T-cell (primary cell): ENCODE data around the gene NCBP2L. TPM values are rescaled to one million over a fixed set of nuclear protein-coding genes. Genes with fewer than 3 reads are reported as not detected.

Source experiments
- ATAC-seq, 4 experiments: fragments of 200-7000 bp in 3 of 4; fragments of 150-1000 bp in 1 of 4; cut with Tn5 transposase; replicated peaks in 1 of 4; 1 replicate in 3 of 4; 2 replicates in 1 of 4; pipeline ENCODE4 v1.10.0; 2021; ENCODE audit warnings: moderate library complexity in 3 of 4, mild to moderate bottlenecking in 2 of 4, moderate number of reproducible peaks in 1 of 4
- CTCF ChIA-PET, 2 donors: fragments of 300-600 bp; sonication (Branson Sonifier 250); formaldehyde crosslinking; loops; one replicate each; lab custom pipeline; 2022; ENCODE audit warnings: antibody characterized with exemption in 2 of 2; lab: Charles Lee
- POLR2A ChIA-PET, 2 donors: fragments of 300-600 bp; sonication (Branson Sonifier 250); formaldehyde crosslinking; loops; one replicate each; lab custom pipeline; 2022; ENCODE audit warnings: antibody characterized with exemption in 2 of 2; lab: Charles Lee
- DNase-seq, 35 experiments: peaks; one replicate each; pipeline versions ENCODE4 v3.0.0 to v3.0.0-alpha.2; 2013 to 2023
- H3K27ac ChIP-seq: one replicate; pipeline ENCODE4 v1.5.1; 2013; ENCODE audit warnings: low read length
- H3K27me3 ChIP-seq, 2 experiments: replicated peaks in 1 of 2; 1 replicate in 1 of 2; 2 replicates in 1 of 2; pipeline versions ENCODE4 v1.6.1 to v1.7.0; 2013; ENCODE audit warnings: low read length in 1 of 2, mixed read lengths in 1 of 2; ENCODE audit not compliant: control insufficient read depth in 2 of 2, insufficient read depth in 2 of 2; ENCODE audit errors: extremely low read depth in 1 of 2
- H3K36me3 ChIP-seq, 2 donors: 1 replicate in 1 of 2; 2 replicates in 1 of 2; pipeline versions ENCODE4 v1.6.1 to v1.7.0; 2013; ENCODE audit warnings: low read length in 1 of 2; ENCODE audit not compliant: control insufficient read depth in 2 of 2, insufficient read depth in 1 of 2; ENCODE audit errors: extremely low read depth in 1 of 2
- H3K4me1 ChIP-seq, 2 experiments: 1 replicate in 1 of 2; 2 replicates in 1 of 2; pipeline versions ENCODE4 v1.6.1 to v1.7.0; 2013; ENCODE audit warnings: low read length in 2 of 2, mixed read lengths in 1 of 2; ENCODE audit not compliant: insufficient read depth in 2 of 2, control insufficient read depth in 1 of 2; ENCODE audit errors: extremely low read depth in 1 of 2
- H3K4me3 ChIP-seq, 2 donors: 1 replicate in 1 of 2; 2 replicates in 1 of 2; pipeline versions ENCODE4 v1.5.1 to v1.7.0; 2013; ENCODE audit warnings: mild to moderate bottlenecking in 2 of 2, low read length in 1 of 2, moderate library complexity in 1 of 2; ENCODE audit not compliant: control insufficient read depth in 1 of 2; ENCODE audit errors: extremely low read depth in 1 of 2
- H3K9me3 ChIP-seq: 2 replicates; pipeline ENCODE4 v1.7.0; 2013
- H3K27ac Mint-ChIP-seq, 2 donors: one replicate each; pipeline ENCODE4 v1.8.0; 2020 to 2021; ENCODE audit warnings: mild to moderate bottlenecking in 2 of 2, mixed read lengths in 2 of 2
- H3K27me3 Mint-ChIP-seq, 2 donors: one replicate each; pipeline ENCODE4 v1.8.0; 2021 to 2022; ENCODE audit warnings: mixed read lengths in 2 of 2
- H3K36me3 Mint-ChIP-seq: one replicate; pipeline ENCODE4 v1.8.0; 2021; ENCODE audit warnings: mixed read lengths
- H3K4me1 Mint-ChIP-seq, 3 donors: one replicate each; pipeline ENCODE4 v1.8.0; 2020 to 2022; ENCODE audit warnings: mixed read lengths in 3 of 3, mild to moderate bottlenecking in 1 of 3
- H3K4me3 Mint-ChIP-seq, 3 donors: one replicate each; pipeline ENCODE4 v1.8.0; 2020 to 2022; ENCODE audit warnings: mild to moderate bottlenecking in 3 of 3, mixed read lengths in 3 of 3, moderate library complexity in 3 of 3
- H3K9me3 Mint-ChIP-seq, 3 donors: one replicate each; pipeline ENCODE4 v1.8.0; 2020 to 2022; ENCODE audit warnings: mixed read lengths in 3 of 3
- WGBS: methylation state at CpG from one replicate; pipeline ENCODE4 v1.1.5; 2013; ENCODE audit warnings: missing lambda C conversion rate; ENCODE audit not compliant: insufficient coverage; 5-methylcytosine and 5-hydroxymethylcytosine counted together
- total RNA-seq, 35 experiments: library from RNA in 6 of 35; stranded (reverse) in 6 of 35; fragments of 120-200 nt in 1 of 35; gene quantifications; one replicate each; pipeline versions ENCODE4 v1.2.1 to v1.2.4 and lab custom pipeline; 2013 to 2026

The NCBP2L gene
- total RNA-seq, 5 donors from 2014 or later (not counting 1 experiment from before 2014, with no cell fraction given), result not detected

- H3K9me3 Mint-ChIP-seq, result no peaks in the 10 kb centered on the region
- WGBS, result no CpG with 5 or more reads among the region's 3 CpGs
- POLR2A ChIA-PET, result no interaction called here
- H3K27me3 ChIP-seq, result no peaks in the 10 kb centered on the region
- peak overlapping the region; percentile 96 to 98 for H3K27ac Mint-ChIP-seq
- no peaks in the 10 kb centered on the region for H3K9me3 ChIP-seq
- CTCF ChIA-PET, result interaction anchor here (0.7 to 1.1 kb wide), 3 partner anchors 20 to 85 kb away, joined by 3 read pairs; partner anchors contain the start of gene NCBP2L (in 1 of the 2)
- peaks cover 12 to 57% of the 10 kb centered on the region in 2 experiments for H3K4me1 ChIP-seq
- no peaks in the 10 kb centered on the region for H3K36me3 Mint-ChIP-seq
- H3K4me3 Mint-ChIP-seq, result peak overlapping the region in 1 of 3 donors; percentile 91
- ATAC-seq, result no peak
- no peaks in the 10 kb centered on the region for H3K36me3 ChIP-seq
- DNase-seq, result no peak
- no peak overlapping the region for H3K4me3 ChIP-seq
- H3K27ac ChIP-seq, result peak overlapping the region; percentile 84
- peaks cover 39 to 50% (median 44%) of the 10 kb centered on the region in 3 donors for H3K4me1 Mint-ChIP-seq
- peaks cover 4 to 14% of the 10 kb centered on the region in 2 donors for H3K27me3 Mint-ChIP-seq
Measured at GRCh38 chrX:107739541-107739940, 38.0 kb upstream of the NCBP2L start.

- H3K4me3 ChIP-seq, result peak overlapping the region; percentile 21 to 25
- peaks cover 4 to 11% of the 10 kb centered on the region in 2 donors for H3K27me3 Mint-ChIP-seq
- H3K27ac Mint-ChIP-seq, result peak overlapping the region; percentile 96 to 98
- peak in 3 of 35 experiments; percentile 1 to 3 (median 1) for DNase-seq
- no CpG with 5 or more reads among the region's 7 CpGs for WGBS
- peak overlapping the region; percentile 84 for H3K27ac ChIP-seq
- peaks cover 12 to 57% of the 10 kb centered on the region in 2 experiments for H3K4me1 ChIP-seq
- no peaks in the 10 kb centered on the region for H3K36me3 Mint-ChIP-seq
- H3K4me3 Mint-ChIP-seq, result peak overlapping the region; percentile 71 to 91 (median 77)
- POLR2A ChIA-PET, result interaction anchor here (0.7 to 2.4 kb wide), 15 partner anchors 16 to 113 kb away, joined by 3 to 18 read pairs (median 4); partner anchors contain the start of genes TSC22D3 (in 2 of the 2), MID2 (in 1 of the 2) and PRPS1 (in 1 of the 2)
- CTCF ChIA-PET, result interaction anchor here (0.8 to 2.4 kb wide), 9 partner anchors 22 to 113 kb away, joined by 3 to 16 read pairs (median 7); partner anchors contain the start of genes NCBP2L (in 1 of the 2), PRPS1 (in 1 of the 2) and TSC22D3 (in 1 of the 2)
- H3K9me3 Mint-ChIP-seq, result no peaks in the 10 kb centered on the region
- peak in 3 of 4 experiments; percentile 8 to 19 (median 9) for ATAC-seq
- no peaks in the 10 kb centered on the region for H3K27me3 ChIP-seq
- peaks cover 42 to 51% (median 46%) of the 10 kb centered on the region in 3 donors for H3K4me1 Mint-ChIP-seq
- no peaks in the 10 kb centered on the region for H3K9me3 ChIP-seq
- no peaks in the 10 kb centered on the region for H3K36me3 ChIP-seq
Measured at GRCh38 chrX:107741404-107741790, 36.1 kb upstream of the NCBP2L start.

- ChIA-PET CTCF (interaction anchor here in 1 of 2 donors (1.1 to 2.4 kb wide), 3 partner anchors 64 to 114 kb away, joined by 3 to 16 read pairs (median 8); partner anchors contain the start of gene PRPS1), POLR2A (interaction anchor here (1.0 to 1.4 kb wide), 3 partner anchors 25 to 83 kb away, joined by 4 to 6 read pairs (median 4); partner anchors contain the start of gene MID2 (in 1 of the 2))
- Mint-ChIP-seq H3K36me3 (no peaks in the 10 kb centered on the region), H3K27me3 (peaks cover 4 to 8% of the 10 kb centered on the region in 2 donors), H3K4me3 (peak overlapping the region; percentile 71 to 91 (median 77)), H3K27ac (peak overlapping the region; percentile 96 to 98), H3K9me3 (no peaks in the 10 kb centered on the region), H3K4me1 (peaks cover 42 to 51% (median 46%) of the 10 kb centered on the region in 3 donors)
- H3K27me3 ChIP-seq, result no peaks in the 10 kb centered on the region
- 53% methylated on average over 4 of the region's 23 CpGs for WGBS
- H3K4me3 ChIP-seq, result peak overlapping the region; percentile 23 to 36
- H3K36me3 ChIP-seq, result no peaks in the 10 kb centered on the region
- peak overlapping the region; percentile 84 for H3K27ac ChIP-seq
- DNase-seq, result peak in 1 of 35 experiments; percentile 0
- no peak for ATAC-seq
- H3K4me1 ChIP-seq, result peaks cover 12 to 57% of the 10 kb centered on the region in 2 experiments
- no peaks in the 10 kb centered on the region for H3K9me3 ChIP-seq
Measured at GRCh38 chrX:107742700-107743191, 34.8 kb upstream of the NCBP2L start.

- no peak for DNase-seq
- Mint-ChIP-seq H3K27me3 (peaks cover 4 to 8% of the 10 kb centered on the region in 2 donors), H3K27ac (peak overlapping the region in 1 of 2 donors; percentile 73), H3K4me1 (peaks cover 41 to 47% (median 44%) of the 10 kb centered on the region in 3 donors), H3K9me3 (no peaks in the 10 kb centered on the region), H3K4me3 (no peak overlapping the region), H3K36me3 (no peaks in the 10 kb centered on the region)
- ChIA-PET POLR2A (interaction anchor here in 1 of 2 donors (0.7 to 1.0 kb wide), 2 partner anchors 27 to 81 kb away, joined by 4 to 6 read pairs; no protein-coding TSS in a partner anchor), CTCF (interaction anchor here in 1 of 2 donors (0.5 to 1.0 kb wide), 4 partner anchors 25 to 84 kb away, joined by 3 read pairs; no protein-coding TSS in a partner anchor)
- Histone ChIP-seq H3K4me1 (peaks cover 12 to 49% of the 10 kb centered on the region in 2 experiments), H3K4me3 (no peak overlapping the region), H3K9me3 (no peaks in the 10 kb centered on the region), H3K27me3 (no peaks in the 10 kb centered on the region), H3K36me3 (no peaks in the 10 kb centered on the region), H3K27ac (no peak overlapping the region)
- WGBS, result no CpG with 5 or more reads among the region's 7 CpGs
- ATAC-seq, result no peak
Measured at GRCh38 chrX:107743995-107744394, 33.5 kb upstream of the NCBP2L start.

- Histone ChIP-seq H3K27ac (no peak overlapping the region), H3K36me3 (no peaks in the 10 kb centered on the region), H3K4me3 (no peak overlapping the region), H3K4me1 (peaks cover 12 to 40% of the 10 kb centered on the region in 2 experiments), H3K9me3 (no peaks in the 10 kb centered on the region), H3K27me3 (no peaks in the 10 kb centered on the region)
- Mint-ChIP-seq H3K4me3 (no peak overlapping the region), H3K36me3 (no peaks in the 10 kb centered on the region), H3K27ac (peak overlapping the region; percentile 49 to 72), H3K4me1 (peaks cover 35 to 41% (median 36%) of the 10 kb centered on the region in 3 donors), H3K9me3 (no peaks in the 10 kb centered on the region), H3K27me3 (peaks cover 4 to 7% of the 10 kb centered on the region in 2 donors)
- ChIA-PET POLR2A (interaction anchor here in 1 of 2 donors (0.6 kb wide), 1 partner anchor 110 kb away, joined by 5 read pairs; no protein-coding TSS in a partner anchor), CTCF (interaction anchor here (0.9 to 1.5 kb wide), 3 partner anchors 26 to 85 kb away, joined by 3 read pairs; partner anchors contain the start of gene NCBP2L (in 1 of the 2))
- WGBS, result no CpG with 5 or more reads among the region's 2 CpGs
- DNase-seq (no peak), ATAC-seq (no peak)
Measured at GRCh38 chrX:107744868-107745267, 32.7 kb upstream of the NCBP2L start.

- peaks cover 8 to 12% (median 9%) of the 10 kb centered on the region in 3 donors for H3K4me1 Mint-ChIP-seq
- Histone ChIP-seq H3K27me3 (no peaks in the 10 kb centered on the region), H3K4me3 (no peak overlapping the region), H3K36me3 (no peaks in the 10 kb centered on the region), H3K9me3 (no peaks in the 10 kb centered on the region), H3K4me1 (peaks cover 0 to 13% of the 10 kb centered on the region in 2 experiments), H3K27ac (no peak overlapping the region)
- DNase-seq, result no peak
- no peaks in the 10 kb centered on the region for H3K36me3 Mint-ChIP-seq
- H3K27me3 Mint-ChIP-seq, result no peaks in the 10 kb centered on the region
- 100% methylated on average over 2 of the region's 3 CpGs for WGBS
- CTCF ChIA-PET, result no interaction called here
- no peak for ATAC-seq
- no peak overlapping the region for H3K4me3 Mint-ChIP-seq
- H3K9me3 Mint-ChIP-seq, result no peaks in the 10 kb centered on the region
- POLR2A ChIA-PET, result no interaction called here
- H3K27ac Mint-ChIP-seq, result no peak overlapping the region
Measured at GRCh38 chrX:107747596-107748161, 29.9 kb upstream of the NCBP2L start.
